GM19372 (cell line): ENCODE data around the gene NABP1.

Source experiments
- ATAC-seq: cut with Tn5 transposase; IDR thresholded peaks from one replicate; pipeline ENCODE4 v1.9.1; 2021; ENCODE audit warnings: mild to moderate bottlenecking, low read depth, moderate library complexity; ENCODE audit not compliant: unreplicated experiment

The NABP1 gene

DNA sequence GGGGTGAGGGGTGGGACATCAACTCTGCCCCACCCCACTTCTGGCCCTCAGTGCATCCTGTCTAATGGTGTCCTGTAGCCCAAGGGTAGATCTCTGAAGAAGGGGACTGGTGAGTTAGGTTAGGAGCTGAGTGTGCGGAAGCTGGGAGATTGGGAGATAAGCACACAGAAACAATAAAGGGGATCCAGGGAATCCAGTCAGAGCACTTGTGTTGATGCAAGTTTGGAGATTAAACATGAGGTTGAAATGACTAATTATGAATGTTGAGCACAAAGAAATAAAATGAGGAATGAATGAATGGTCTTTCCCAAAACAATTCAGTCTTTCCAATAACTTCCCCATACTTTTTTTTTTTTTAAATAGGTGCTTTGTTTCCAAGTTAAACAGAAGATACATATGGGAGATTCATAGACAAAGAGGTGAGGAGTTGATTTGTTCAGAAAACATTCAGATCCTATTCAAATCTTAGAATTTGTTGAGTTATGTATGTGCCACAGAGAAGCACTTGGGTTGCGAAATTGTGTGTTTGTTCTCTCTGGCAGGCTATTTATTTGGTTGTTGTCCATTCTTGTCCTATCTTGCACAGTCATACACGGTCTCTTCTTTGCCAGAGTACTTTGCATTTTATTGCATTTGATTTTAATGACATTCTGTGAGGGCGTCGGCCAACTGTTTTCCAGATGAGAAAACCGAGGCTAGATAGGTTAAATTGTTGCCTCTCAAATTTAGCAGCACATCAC lies 31.6 kb upstream of the NABP1 start:
- ATAC-seq: no peak

DNA sequence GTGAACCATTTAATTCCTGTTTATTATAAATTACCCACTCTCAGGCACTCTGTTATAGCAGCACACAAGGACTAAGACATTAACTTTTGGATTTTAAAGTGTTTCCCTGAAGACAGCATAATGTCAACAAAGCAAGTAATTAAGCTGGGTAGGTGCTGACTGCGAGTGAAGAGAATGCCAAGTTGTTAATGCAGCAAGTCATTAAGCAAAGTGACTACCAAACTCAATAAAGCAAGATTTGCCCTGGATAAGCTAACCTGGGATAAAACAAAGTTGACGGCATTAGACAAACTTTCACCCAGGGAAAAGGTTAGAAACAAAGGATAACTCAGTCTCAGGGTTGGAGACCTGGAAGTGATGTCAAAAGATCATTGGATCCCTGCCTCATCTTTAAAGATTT lies 28.4 kb upstream of the NABP1 start:
- ATAC-seq: no peak

GRCh38 chr2:191650896-191651773 lies 26.8 kb upstream of the NABP1 start:
- peak; percentile 90 for ATAC-seq

- no peak for ATAC-seq
These were observed 24.1 kb upstream of the NABP1 start for GRCh38 chr2:191653667-191654391.

DNA sequence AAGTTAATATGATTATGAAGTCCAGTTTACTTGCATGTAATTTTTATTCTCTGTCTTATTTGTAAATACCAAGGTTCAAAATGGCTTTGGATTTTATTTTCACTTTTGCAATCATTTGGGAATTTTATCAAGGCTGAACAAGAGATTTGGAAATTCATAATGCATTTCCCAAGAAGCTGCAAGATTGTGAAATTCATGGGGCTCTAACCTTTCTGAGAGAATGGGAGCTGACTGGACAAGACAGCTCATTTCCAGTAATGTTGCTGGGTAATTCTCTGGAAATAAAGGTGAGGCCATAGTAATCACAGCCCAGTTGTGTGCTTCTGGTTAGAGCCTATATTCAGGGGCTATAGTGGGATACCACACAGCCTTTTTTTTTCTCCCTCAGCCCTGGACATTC lies 21.5 kb upstream of the NABP1 start:
- ATAC-seq: no peak

DNA sequence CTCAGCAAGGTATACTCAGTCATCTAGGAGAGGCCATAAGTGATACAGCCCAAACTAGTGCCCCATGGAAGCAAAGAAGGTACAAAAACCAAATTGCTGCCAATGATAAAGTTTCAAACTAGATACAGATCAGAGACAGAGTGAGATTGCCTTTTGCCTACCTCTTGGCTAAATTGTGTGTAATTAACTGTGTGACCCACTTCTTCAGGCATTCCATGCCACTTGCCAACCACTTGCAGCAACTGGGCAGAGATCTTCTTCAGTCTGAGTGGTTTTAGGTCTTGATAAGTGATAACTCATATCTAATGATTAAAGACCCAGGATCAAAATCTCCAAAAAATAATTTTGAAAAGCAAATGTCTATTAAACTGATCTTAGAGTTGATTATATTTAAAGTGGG lies 21.1 kb upstream of the NABP1 start:
- no peak for ATAC-seq

DNA sequence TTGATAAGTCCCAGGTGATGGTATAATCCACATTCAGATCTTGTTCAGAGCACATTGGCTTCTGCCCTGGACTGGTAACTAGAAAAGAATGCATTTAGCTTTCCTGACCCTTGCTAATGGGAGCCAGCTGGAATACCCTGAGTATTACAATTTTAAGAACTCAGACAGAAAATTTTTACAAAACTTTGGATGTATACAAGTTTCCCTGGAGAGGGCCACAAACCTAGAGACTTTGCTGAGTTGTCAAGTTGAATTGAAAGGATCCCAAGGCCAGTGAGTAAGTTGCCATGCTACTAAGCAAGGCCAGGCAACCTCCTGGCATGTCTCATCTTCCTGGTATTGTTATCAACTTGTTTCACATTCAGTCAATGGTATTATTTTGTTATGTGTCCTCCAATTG lies 20.0 kb upstream of the NABP1 start:
- no peak for ATAC-seq

GRCh38 chr2:191659198-191659597 lies 18.7 kb upstream of the NABP1 start:
- ATAC-seq: no peak

- ATAC-seq: no peak
These were observed 17.4 kb upstream of the NABP1 start for GRCh38 chr2:191660575-191660974.

- ATAC-seq: no peak
These were observed 16.6 kb upstream of the NABP1 start for GRCh38 chr2:191661097-191661924.

- ATAC-seq: no peak
These were observed 12.9 kb upstream of the NABP1 start for GRCh38 chr2:191664823-191665677.

- ATAC-seq: no peak
These were observed 11.7 kb upstream of the NABP1 start for GRCh38 chr2:191666226-191666625.

GRCh38 chr2:191666732-191667131 lies 11.2 kb upstream of the NABP1 start:
- peak; percentile 82 for ATAC-seq

GRCh38 chr2:191670076-191670475 lies 7.9 kb upstream of the NABP1 start:
- ATAC-seq: no peak

DNA sequence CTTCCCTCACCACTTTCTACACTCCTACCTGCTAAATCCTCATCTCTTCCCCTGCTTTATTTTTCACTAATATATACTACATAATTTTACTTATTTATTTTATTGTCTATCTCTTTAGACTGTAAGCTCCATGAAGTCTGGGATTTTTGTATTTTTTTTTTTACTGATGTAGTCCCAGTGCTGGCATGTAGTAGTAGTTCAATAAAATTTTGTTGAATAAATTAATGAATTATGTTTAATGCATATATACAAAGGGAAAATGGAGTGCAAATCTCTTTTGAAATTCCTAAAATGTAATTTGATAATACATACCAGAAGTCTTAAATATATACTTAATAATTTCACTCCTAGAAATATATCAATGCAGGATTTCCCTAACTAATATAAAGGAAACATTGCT lies 7.1 kb upstream of the NABP1 start:
- no peak for ATAC-seq

DNA sequence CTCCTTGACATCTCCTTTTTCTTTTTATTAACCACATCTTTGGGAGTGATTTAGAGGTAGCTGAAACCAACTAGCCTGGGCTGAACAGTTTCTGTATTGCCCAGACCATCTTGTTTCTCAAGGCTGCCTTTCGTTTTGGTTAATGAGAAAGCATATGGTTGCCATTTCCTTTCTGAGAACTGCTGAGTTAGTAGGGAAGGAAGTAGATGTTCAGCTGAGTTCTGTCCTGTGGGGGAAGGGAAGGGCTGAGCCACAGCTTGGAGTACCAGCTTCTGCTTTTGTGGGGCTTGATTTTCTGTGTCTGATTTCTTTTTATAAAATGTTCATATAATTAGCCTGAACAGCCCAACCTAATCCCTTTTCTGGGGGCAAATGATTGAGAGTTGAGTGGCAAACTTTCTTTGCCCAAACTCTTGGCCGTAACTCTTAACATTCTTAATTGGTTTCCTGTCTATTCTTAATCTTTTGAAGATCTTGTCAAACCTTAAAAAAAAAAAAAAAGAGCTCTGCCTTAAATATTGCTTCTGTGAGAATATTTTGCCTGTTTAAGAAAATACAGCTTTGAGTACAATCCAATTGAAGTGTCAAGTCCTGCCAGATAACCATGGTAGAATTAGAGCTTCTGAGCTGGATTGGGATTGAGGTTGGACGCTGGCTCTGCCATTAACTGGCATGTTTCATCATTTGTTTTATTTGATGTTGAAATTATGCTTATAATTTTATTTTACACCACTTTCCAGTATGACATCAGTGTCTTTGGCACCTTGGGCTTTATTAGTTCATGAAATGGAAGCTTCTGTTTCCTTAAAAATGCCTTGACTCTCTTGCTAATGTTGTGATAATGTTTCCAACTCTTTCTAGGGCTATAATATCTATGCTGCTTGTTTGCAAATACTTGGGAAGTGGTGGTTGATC lies 1.9 kb upstream of the NABP1 start:
- peak; percentile 45 for ATAC-seq

DNA sequence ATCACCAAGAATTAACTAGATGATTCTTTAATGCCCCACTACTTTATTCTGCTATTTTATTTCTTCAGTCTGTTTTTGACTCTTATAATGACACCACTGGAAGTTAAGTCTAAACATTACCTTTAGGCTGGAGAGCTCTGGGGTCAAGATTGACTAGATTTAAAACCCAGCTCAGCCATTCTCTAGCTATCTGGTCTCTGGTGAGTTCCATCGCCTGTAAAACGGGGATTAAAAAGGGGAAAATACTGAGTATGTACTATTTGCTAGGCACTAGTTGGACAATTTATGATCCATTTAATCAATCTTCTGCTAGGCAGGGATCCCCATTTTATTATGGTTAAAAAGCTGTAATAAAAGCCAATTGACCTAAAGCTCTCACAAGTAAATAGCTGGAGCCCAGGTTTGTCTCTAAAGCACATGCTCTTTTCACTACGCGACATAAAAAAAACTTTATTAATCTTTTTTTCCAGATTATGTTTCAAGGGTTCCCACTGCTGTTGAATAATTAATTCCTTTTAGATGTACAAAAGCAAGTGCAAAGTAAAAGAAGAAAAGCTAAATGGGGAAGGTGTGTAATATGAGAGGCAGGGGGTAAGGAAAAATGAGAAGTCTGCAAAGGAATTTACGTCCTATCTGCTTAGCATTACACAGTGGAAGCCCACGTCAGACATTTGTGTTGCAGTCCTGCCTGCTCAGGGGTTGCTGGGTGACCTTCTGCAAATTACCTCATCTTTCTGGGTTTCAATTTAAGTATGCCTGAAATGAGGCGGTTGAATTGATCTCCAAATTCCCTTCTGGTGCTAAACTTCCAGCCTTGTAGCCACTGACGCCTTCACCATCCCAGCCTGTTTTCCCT lies 918 bp upstream of the NABP1 start:
- peak; percentile 20 for ATAC-seq
